ENCODE data around the gene NOD2. TPM values are rescaled to one million over a fixed set of nuclear protein-coding genes. Genes with fewer than 3 reads are reported as not detected.

Gene NOD2
- total RNA-seq, 1 experiment from 2014 or later, result 0.17 TPM

GRCh38 chr16:50644729-50645128 lies 48.7 kb upstream of the NOD2 start:
- H4K20me1 ChIP-seq (ENCODE audit: control insufficient read depth, insufficient read depth, insufficient read length), result no peaks in the 10 kb centered on the region
- no peaks in the 10 kb centered on the region for H3K27me3 ChIP-seq (ENCODE audit: insufficient read depth, low read length)
- H3K14ac ChIP-seq (ENCODE audit: insufficient read depth, low read length), result no peak overlapping the region
- H4K5ac ChIP-seq (ENCODE audit: insufficient read length, low read depth, low read length), result no peak overlapping the region
- H3K9me3 ChIP-seq (ENCODE audit: control insufficient read depth, low read depth, low read length), result no peaks in the 10 kb centered on the region
- H2AK5ac ChIP-seq (ENCODE audit: insufficient read length, low read length), result no peak overlapping the region
- no peak overlapping the region for H4K91ac ChIP-seq (ENCODE audit: insufficient read length, low read depth, low read length)
- no peaks in the 10 kb centered on the region; the same call in 1 of the 2 replicates for H3K4me1 ChIP-seq (ENCODE audit: insufficient read depth, low read length)
- no peak overlapping the region for H3T11ph ChIP-seq (ENCODE audit: low read length)
- no peak overlapping the region for H3K18ac ChIP-seq (ENCODE audit: insufficient read length, low read depth, low read length)
- Mint-ChIP-seq H3K9me3 (no peaks in the 10 kb centered on the region; a peak in 1 of 5 replicates), H3K27me3 (ENCODE audit: low read depth) (peaks cover 24% of the 10 kb centered on the region), H3K27ac (no peak overlapping the region), H3K36me3 (ENCODE audit: insufficient read depth in 1 of 3, low read depth in 3 of 3) (no peaks in the 10 kb centered on the region), H3K4me3 (no peak overlapping the region), H3K4me1 (peaks cover 13 to 17% of the 10 kb centered on the region in 2 experiments)
- H4K8ac ChIP-seq (replicated peaks; ENCODE audit: insufficient read length, low read depth, low read length), result no peak overlapping the region
- H3K56ac ChIP-seq (ENCODE audit: insufficient read length, low read depth, low read length), result no peak overlapping the region
- no peaks in the 10 kb centered on the region for H3K79me1 ChIP-seq (ENCODE audit: insufficient read depth, low read depth, low read length, poor library complexity, severe bottlenecking)
- H3K4me2 ChIP-seq (ENCODE audit: insufficient read depth, insufficient read length, low read length), result no peak overlapping the region
- no peak overlapping the region for H3K23ac ChIP-seq (ENCODE audit: insufficient read length, low read depth, low read length)
- H2BK12ac ChIP-seq (ENCODE audit: insufficient read length, low read depth, low read length), result no peak overlapping the region
- H2AFZ ChIP-seq (ENCODE audit: low read length), result no peak overlapping the region
- no peaks in the 10 kb centered on the region for H3K23me2 ChIP-seq (ENCODE audit: insufficient read length, low read depth, low read length, poor library complexity, severe bottlenecking)
- no peak overlapping the region for H2BK20ac ChIP-seq (ENCODE audit: low read depth, low read length, poor library complexity, severe bottlenecking)
- H3K4ac ChIP-seq (ENCODE audit: low read depth, low read length), result no peak overlapping the region
- H2BK15ac ChIP-seq (ENCODE audit: low read depth, low read length), result no peak overlapping the region
- H3K9ac ChIP-seq (ENCODE audit: extremely low read depth, insufficient read length, low read length), result no peak overlapping the region
- TF ChIP-seq CTCF (conservative IDR thresholded peaks at IDR 0.05), result peak; percentile 58
- WGBS (ENCODE audit: extremely low coverage, insufficient read length, low lambda C conversion rate), result no CpG with 5 or more reads among the region's 6 CpGs
- no peak overlapping the region for H2BK120ac ChIP-seq (ENCODE audit: low read depth, low read length, poor library complexity, severe bottlenecking)
- no peak overlapping the region for H2BK5ac ChIP-seq (ENCODE audit: insufficient read length, low read length)
- peak; percentile 54 for DNase-seq
- H3K79me2 ChIP-seq (ENCODE audit: insufficient read depth, low read length), result no peaks in the 10 kb centered on the region
- H3K27ac ChIP-seq (ENCODE audit: insufficient read length, low read depth, low read length), result no peak overlapping the region

Measured in H9 (cell line).